ENCODE measurements around the gene BICDL1.

DNA sequence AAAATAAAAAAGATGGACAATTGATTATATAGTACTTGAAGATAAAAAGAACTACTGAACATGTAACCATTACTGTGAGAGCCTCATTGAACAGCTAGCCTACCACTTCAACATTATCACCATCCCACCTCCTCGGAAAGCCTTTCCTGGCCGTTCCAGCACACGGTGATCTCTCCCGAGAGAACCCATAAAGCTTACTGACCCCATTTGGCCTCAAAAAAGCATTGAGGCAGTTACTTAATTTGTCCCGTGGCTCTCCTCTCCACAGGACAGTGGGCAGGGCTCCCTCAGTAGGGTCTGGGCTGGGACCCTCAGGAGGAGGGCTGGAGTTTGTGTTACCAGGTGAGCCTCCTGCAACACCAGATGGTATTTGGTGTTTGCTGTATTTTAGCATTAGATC lies 71.7 kb downstream of the BICDL1 start:
- TF ChIP-seq, protein P1, sequence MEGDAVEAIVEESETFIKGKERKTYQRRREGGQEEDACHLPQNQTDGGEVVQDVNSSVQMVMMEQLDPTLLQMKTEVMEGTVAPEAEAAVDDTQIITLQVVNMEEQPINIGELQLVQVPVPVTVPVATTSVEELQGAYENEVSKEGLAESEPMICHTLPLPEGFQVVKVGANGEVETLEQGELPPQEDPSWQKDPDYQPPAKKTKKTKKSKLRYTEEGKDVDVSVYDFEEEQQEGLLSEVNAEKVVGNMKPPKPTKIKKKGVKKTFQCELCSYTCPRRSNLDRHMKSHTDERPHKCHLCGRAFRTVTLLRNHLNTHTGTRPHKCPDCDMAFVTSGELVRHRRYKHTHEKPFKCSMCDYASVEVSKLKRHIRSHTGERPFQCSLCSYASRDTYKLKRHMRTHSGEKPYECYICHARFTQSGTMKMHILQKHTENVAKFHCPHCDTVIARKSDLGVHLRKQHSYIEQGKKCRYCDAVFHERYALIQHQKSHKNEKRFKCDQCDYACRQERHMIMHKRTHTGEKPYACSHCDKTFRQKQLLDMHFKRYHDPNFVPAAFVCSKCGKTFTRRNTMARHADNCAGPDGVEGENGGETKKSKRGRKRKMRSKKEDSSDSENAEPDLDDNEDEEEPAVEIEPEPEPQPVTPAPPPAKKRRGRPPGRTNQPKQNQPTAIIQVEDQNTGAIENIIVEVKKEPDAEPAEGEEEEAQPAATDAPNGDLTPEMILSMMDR (conservative IDR thresholded peaks at IDR 0.05; ENCODE audit: low read depth, low read length), result no peak
- TF ChIP-seq EZH2 (IDR thresholded peaks at IDR 0.05; ENCODE audit: low read length, unreplicated experiment), result no peak

All from PC-3 (cell line).